GM12872 (cell line): ENCODE results near the gene FZD10.

Experiments used
- TF ChIP-seq, protein P1 (sequence below): IDR thresholded peaks from 3 replicates; pipeline ENCODE4 v1.5.1; 2011; ENCODE audit warnings: low read depth, mild to moderate bottlenecking, low read length, moderate library complexity; ENCODE audit not compliant: insufficient read depth

FZD10 gene

DNA sequence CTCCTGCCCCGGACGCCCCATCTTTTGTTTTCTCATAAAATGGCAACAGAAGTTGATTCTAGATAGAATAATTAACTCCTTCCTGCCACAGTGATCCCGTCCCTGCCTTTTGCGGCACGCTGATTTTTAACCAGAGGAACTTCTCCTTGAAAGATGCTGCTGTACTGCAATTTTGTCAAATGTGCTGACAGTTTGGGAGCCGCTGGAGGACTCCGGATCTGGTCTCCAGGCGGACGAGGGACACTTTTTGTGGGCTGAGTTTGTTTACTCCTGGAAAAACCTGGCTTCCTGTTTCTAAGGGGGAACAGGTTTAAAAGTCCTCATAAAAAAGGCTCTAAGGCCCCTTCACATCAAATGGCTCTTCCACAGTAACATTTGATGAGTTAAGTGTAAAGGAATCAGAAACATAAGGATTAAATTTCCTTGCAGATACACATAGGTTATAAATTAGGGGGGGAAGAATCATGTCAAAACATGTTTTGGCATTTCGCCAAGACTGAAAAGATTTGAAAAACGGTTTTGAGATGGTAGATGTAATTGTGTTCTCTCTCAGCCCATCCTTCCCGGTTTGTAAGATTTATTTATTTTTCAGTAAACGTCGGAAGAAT lies 15.5 kb downstream of the FZD10 start:
- TF ChIP-seq, protein P1, sequence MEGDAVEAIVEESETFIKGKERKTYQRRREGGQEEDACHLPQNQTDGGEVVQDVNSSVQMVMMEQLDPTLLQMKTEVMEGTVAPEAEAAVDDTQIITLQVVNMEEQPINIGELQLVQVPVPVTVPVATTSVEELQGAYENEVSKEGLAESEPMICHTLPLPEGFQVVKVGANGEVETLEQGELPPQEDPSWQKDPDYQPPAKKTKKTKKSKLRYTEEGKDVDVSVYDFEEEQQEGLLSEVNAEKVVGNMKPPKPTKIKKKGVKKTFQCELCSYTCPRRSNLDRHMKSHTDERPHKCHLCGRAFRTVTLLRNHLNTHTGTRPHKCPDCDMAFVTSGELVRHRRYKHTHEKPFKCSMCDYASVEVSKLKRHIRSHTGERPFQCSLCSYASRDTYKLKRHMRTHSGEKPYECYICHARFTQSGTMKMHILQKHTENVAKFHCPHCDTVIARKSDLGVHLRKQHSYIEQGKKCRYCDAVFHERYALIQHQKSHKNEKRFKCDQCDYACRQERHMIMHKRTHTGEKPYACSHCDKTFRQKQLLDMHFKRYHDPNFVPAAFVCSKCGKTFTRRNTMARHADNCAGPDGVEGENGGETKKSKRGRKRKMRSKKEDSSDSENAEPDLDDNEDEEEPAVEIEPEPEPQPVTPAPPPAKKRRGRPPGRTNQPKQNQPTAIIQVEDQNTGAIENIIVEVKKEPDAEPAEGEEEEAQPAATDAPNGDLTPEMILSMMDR = no peak

DNA sequence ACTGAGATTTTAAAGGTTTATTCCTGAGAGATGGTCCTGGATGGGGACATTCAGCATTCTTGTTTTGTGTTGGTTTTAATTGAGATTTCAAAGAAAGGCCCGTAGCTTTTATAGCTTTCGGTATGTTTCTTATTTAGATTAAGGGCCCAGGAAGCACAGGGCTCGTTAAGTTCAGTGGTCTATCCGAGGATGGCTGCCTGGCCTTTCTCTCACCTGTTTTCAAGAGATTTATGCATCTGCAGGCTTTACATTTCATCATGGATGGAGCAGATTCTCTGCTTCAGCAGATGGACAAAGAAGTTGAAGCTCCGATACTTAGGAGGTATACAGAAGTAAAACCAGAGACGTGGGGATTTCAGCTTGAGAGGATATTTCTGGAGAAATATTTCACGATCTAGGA lies 16.0 kb downstream of the FZD10 start:
- TF ChIP-seq, protein P1 = no peak

DNA sequence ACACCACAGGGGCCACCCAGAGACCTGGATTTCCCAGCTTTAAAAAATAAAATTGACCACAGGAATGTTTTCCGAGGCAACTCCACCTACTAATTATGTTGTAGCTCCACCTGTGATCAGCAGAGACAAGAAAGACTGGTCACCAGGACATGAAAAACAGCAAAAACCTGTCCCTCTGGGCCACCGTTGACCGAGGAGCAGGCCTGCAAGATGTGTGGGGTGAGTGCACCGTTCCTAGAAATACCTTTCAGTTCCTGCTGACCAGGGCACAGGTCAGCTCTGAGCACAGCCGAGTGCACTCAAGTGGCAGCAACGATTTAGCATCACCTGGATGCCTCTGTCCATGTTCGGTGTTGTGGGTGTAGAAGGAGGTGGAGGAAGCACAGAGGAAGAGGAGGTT lies 16.9 kb downstream of the FZD10 start:
- TF ChIP-seq, protein P1 = no peak

DNA sequence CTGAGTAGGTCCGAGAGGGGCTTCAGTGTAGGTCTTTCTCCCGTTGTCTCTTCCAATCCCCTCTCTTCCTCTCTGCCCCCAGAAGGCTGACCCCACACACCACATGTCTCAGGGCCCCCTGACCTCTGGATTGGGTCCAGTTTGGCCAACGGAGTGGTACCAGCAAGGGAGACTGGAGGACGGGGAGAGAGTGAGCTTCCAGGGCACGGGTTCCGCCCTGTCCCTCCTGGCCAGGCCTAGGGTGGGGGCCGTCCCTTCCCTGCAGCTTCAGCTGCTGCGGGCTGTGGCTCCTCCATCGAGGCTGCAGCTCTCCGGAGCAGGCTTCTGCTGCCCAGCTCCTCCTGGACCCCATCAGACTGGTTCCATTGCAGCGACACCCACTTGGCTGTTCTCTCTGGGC lies 17.4 kb downstream of the FZD10 start:
- TF ChIP-seq, protein P1 = no peak

DNA sequence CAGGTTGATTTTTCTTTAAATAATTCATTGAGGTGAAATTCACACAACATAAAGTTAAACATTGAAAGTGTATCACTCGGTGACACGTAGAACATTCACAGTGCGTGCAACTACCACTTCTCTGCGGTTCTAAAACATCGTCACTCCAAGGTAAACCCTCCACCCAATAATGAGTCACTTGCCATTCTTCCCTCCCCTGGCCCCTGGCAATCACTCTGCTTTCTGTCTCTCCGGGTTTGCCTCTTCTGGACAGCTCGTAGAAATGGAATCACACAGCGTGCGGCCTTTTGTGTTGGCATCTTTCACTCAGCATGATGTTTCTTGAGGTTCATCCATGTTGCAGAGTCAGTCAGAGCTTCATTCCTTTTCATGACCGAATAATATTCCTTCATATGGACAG lies 18.9 kb downstream of the FZD10 start:
- TF ChIP-seq, protein P1 = no peak

DNA sequence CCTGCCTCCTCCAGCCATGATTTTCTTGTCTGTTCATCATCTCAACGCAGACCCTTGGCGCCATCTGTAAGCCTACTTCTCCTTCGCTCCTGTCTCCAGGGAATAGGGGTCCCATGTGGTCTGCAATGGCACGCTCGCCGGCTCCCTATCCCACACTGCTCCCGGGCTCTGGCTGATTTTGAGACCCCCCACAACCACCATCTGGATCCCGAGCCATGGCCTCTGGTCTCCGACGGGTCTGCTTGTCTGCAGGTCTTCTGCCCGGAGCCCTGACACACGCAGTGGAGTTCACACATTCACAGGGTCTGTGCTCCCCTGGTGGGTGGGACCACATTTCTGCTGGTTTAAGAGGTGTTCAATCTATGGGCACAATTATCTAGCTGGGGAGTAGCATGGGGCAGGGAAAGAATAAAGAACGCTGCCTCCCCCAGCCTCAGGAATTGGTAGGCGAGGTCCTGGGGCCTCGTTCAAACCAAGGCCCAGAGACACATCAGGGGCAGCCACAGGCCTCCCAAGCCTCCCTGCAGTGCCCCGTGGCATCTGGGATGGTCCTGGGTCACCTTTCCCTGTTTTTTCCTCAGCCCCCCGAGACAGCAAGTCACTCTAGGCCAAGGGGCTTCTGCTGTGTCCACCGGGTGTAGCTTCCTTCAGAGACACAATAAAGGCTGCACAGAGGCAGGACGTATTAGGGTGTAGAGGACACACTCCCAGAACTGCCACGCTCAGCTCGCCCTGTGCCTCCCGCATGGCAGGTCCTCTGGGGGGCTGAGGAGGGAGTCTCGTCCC lies 21.5 kb downstream of the FZD10 start:
- TF ChIP-seq, protein P1 = no peak

DNA sequence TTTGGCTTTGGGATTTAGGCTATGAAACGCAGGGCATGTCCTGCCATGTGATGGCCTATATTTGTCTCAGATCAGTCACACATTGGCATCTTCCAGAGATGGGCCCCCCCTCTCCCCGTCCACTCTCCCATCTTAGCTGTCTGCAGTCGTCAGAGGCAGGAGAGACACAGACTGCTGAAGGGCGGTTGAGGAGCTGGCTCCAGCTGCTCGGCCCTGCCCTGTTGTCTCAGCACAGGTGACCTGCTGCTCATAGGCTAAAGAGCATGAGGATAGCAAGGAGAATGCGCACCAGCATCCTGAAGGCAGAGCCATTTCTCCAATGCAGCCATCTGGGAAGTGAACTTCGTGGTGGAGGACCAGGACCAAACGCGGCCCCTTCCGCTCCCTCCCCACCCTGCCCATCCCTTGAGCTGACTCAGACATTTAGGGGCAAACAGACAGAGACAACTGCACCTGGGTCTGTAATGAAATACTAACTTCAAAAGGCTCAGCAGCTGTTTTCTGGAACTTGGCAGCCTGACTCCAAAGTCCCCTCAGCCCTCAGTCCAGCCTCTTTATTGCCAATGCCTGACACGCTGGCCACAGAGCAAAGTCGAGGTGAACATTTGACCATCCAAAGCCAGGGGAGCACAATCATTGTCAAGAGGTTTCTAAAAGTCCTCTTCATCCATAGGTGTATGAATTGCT lies 22.3 kb downstream of the FZD10 start:
- TF ChIP-seq, protein P1 = no peak
